Left ventricle myocardium inferior (tissue), 1 donor: Measurements from ENCODE around the gene C14orf93. TPM values are rescaled to one million over a fixed set of nuclear protein-coding genes. Genes with fewer than 3 reads are reported as not detected.
A peak's percentile ranks its signal among the peaks of the same experiment; 100 is the strongest.
"Not testable (repeated sequence)": the region's sequence is repeated elsewhere in the genome, so short reads cannot be mapped to it uniquely, and the experiment has no call there.

ENCODE experiments used
- DNase-seq: peaks from one replicate; pipeline ENCODE4 v3.0.0-alpha.2; 2020
- H3K27ac ChIP-seq: fragments of 200-600 bp; replicated peaks from 2 replicates; pipeline ENCODE4 v1.8.0; 2021
- H3K27me3 ChIP-seq: fragments of 200-600 bp; 2 replicates; pipeline ENCODE4 v1.8.0; 2021; ENCODE audit warnings: low read depth
- H3K36me3 ChIP-seq: fragments of 200-600 bp; 2 replicates; pipeline ENCODE4 v1.8.0; 2021
- H3K4me1 ChIP-seq: fragments of 200-600 bp; 2 replicates; pipeline ENCODE4 v1.8.0; 2021
- H3K4me3 ChIP-seq: fragments of 200-600 bp; 2 replicates; pipeline ENCODE4 v1.8.0; 2021; ENCODE audit warnings: mild to moderate bottlenecking, moderate library complexity
- H3K9me3 ChIP-seq: fragments of 200-600 bp; replicated peaks from 2 replicates; pipeline ENCODE4 v1.8.0; 2021
- intact Hi-C: fragments of 100-400 bp; cut with micrococcal nuclease; formaldehyde crosslinking; loops from one replicate; pipeline ENCODE4 v1.11.0; 2022
- total RNA-seq: library from RNA; stranded (reverse); fragmentation: NEBNext Ultra II Directional; extraction: Animal tissue kit (Norgen Biotek cat#: 25700); gene quantifications from one replicate; pipeline ENCODE4 v1.2.1, GENCODE V29; 2021
- TF ChIP-seq, protein P1 (sequence below): fragments of 200-600 bp; IDR thresholded peaks from 2 replicates; pipeline ENCODE4 v1.8.0; 2021; ENCODE audit warnings: antibody characterized with exemption, mild to moderate bottlenecking, borderline replicate concordance
- donor health status: DM: no; HTN: yes; CAD: no; lungs with severe emphysema.

C14orf93 gene
- total RNA-seq, 1 donor from 2014 or later = 4.9 TPM

DNA sequence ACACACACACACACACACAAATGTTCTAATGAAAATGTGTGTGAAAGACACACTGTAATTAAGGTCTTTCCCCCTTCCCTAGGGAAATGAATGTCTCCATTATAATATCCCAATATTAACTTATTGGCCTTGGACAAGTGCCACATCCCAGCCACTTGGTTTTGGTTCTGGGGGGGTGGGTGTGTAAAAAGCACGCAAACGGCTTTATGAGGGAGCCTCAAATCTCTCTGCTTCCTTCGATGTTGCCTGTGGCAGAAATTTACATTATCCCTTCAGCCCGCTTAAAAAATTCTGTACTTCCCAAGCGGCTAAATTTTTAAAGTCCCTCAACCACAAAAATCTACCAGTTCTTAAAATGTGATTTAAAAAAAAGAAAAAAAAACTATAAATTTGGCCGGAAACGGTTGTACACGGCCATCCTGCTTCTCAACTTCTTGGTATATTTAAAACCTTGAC is 432 bp downstream of the C14orf93 start:
- Histone ChIP-seq H3K4me3 (peak overlapping the region; percentile 67), H3K9me3 (no peaks in the 10 kb centered on the region), H3K27ac (peak overlapping the region; percentile 82), H3K27me3 (no peaks in the 10 kb centered on the region), H3K36me3 (no peaks in the 10 kb centered on the region), H3K4me1 (peaks cover 38% of the 10 kb centered on the region)
- DNase-seq = no peak
- intact Hi-C loops = no loop called here
- TF ChIP-seq, protein P1, sequence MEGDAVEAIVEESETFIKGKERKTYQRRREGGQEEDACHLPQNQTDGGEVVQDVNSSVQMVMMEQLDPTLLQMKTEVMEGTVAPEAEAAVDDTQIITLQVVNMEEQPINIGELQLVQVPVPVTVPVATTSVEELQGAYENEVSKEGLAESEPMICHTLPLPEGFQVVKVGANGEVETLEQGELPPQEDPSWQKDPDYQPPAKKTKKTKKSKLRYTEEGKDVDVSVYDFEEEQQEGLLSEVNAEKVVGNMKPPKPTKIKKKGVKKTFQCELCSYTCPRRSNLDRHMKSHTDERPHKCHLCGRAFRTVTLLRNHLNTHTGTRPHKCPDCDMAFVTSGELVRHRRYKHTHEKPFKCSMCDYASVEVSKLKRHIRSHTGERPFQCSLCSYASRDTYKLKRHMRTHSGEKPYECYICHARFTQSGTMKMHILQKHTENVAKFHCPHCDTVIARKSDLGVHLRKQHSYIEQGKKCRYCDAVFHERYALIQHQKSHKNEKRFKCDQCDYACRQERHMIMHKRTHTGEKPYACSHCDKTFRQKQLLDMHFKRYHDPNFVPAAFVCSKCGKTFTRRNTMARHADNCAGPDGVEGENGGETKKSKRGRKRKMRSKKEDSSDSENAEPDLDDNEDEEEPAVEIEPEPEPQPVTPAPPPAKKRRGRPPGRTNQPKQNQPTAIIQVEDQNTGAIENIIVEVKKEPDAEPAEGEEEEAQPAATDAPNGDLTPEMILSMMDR = no peak

DNA sequence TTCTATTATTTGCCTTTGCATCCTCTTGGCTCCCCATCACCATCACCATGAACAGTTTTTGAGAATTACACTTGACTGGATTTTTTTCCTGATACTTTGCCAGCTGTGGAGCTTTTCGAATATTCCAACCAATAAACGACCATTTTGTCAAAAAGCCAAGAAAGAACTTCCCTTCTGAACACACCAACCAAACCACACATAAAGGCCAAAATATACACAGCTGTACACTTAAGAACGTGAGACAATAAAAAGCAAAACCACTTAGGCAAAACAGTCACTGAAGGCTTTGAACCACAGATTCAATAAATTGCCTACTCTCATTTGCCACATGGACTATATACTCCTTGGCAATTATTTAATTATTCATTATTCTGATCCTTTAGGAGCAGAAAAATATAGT is 1.1 kb downstream of the C14orf93 start:
- no peak for DNase-seq
- TF ChIP-seq, protein P1 = no peak
- peaks cover 38% of the 10 kb centered on the region for H3K4me1 ChIP-seq
- intact Hi-C loops = no loop called here
- H3K27me3 ChIP-seq = no peaks in the 10 kb centered on the region
- H3K4me3 ChIP-seq = no peak overlapping the region
- no peaks in the 10 kb centered on the region for H3K9me3 ChIP-seq
- H3K36me3 ChIP-seq = no peaks in the 10 kb centered on the region
- H3K27ac ChIP-seq = no peak overlapping the region

DNA sequence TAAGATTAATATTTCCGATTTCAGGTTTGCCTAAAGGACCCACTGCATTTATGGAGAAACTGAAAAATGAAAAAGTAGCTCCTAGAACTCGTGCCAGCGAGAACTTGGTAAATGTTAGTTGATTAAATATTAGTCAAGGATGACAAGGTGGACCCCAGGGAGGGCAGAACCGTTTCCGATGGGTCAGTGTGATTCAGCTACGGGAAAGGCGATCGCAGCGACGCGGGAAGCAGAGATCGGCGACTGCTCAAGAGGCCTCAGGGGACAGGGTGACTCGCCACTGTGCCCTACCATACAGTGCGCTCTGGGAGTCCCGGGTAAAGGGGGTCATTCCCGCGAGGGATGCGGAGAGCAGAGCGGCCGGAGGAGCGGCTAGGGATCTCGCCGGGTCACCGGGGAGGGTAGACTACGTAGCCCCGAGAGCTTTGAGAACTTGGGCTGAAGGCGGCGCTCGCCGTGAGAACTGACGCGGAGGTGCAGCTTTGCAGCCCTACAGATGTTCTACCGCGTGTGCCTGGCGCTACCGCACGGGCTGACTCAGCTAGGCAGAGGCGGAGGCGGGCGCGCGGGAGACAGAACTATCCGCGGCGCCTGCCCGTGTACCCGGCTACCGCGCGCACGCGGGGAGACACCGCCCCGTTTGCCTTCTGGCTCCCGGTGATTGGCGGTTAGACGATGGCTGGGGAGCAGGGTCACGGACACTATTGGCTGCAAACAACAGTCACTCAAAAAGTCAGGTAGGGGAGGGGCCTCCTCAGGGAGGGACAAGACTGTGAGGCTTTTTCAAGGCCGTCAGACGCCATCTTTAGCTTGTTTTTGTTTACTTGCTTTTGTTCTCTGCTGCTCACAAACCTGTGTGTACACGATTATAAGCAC is 3.2 kb downstream of the C14orf93 start:
- DNase-seq = peak; percentile 95
- intact Hi-C loops = no loop called here
- no peaks in the 10 kb centered on the region for H3K9me3 ChIP-seq
- H3K36me3 ChIP-seq = no peaks in the 10 kb centered on the region
- peak overlapping the region; percentile 87 for H3K4me3 ChIP-seq
- H3K27ac ChIP-seq = peak overlapping the region; percentile 98
- TF ChIP-seq, protein P1 = peak; percentile 33
- no peaks in the 10 kb centered on the region for H3K27me3 ChIP-seq
- peaks cover 38% of the 10 kb centered on the region for H3K4me1 ChIP-seq

DNA sequence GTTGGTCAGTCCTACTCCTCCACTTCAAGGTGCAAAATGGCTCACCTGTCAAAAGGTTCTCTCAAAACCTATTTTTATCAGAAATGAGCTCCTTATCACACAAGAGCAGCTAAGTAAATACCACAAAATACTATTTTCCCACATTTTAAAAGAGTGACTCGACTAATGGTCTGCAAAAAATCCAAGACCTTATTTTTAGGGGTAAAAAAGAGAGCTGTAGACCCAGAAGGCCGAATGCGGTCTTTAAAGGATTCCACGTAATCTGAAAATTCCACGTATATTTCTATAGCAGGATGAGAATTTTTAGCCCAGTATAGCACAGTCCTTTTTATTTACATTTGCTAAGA is 3.8 kb downstream of the C14orf93 start:
- Histone ChIP-seq H3K36me3 (no peaks in the 10 kb centered on the region), H3K4me3 (peak overlapping the region; percentile 87), H3K27ac (peak overlapping the region; percentile 98), H3K9me3 (no peaks in the 10 kb centered on the region), H3K4me1 (peaks cover 38% of the 10 kb centered on the region), H3K27me3 (no peaks in the 10 kb centered on the region)
- DNase-seq = no peak
- TF ChIP-seq, protein P1 = no peak
- intact Hi-C loops = no loop called here

DNA sequence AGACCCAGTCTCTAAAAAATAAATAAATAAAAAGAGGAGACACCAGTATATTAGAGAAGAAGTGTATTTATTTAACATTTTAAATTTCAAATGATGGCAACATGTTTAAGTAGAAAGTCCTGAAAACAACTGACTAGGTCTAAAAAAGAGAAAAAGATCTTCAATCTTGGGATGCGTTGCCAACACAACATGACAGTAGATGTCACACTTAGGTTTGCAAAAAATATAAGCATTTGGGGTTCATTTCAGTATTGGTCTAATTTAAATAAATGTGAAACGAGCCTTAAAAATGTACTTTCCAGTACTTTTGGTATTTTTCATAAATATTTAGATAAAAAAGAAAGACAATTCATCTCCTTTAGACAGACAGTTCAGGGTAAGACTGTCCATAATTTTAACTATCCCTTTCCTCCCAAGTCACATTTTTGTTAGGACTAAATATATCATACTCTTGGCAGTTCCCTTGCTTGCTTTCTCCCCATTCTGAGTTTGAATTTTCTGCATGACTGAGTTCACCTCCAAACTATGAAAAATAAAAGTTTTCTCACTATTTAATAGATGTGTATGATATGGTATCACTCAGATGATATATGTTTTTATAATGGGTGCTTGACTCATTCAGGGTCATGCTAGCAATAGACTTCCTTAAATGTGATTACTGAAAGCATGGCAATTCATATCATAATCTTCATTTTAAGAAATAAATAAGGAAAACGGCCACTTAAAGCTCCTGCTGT is 4.3 kb downstream of the C14orf93 start:
- TF ChIP-seq, protein P1 = no peak
- H3K4me1 ChIP-seq = peaks cover 38% of the 10 kb centered on the region
- intact Hi-C loops = no loop called here
- peak overlapping the region; percentile 87 for H3K4me3 ChIP-seq
- no peak overlapping the region for H3K27ac ChIP-seq
- H3K36me3 ChIP-seq = no peaks in the 10 kb centered on the region
- no peaks in the 10 kb centered on the region for H3K9me3 ChIP-seq
- H3K27me3 ChIP-seq = no peaks in the 10 kb centered on the region
- DNase-seq = no peak

DNA sequence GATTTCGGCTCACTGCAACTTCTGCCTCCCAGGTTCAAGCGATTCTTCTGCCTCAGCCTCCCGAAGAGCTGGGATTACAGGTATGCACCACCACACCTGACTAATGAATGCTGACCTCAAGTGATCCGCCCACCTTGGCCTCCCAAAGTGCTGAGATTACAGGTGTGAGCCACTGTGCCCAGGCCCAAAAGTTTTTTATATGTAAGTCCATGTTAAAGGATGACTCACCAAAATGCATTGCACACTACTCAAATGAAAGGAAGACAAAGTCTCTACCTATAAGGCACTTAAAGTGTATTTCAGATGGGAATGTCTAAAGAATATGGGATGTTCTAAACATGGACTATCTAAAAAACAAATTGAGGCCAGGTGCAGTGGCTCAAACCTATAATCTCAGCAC is 5.7 kb downstream of the C14orf93 start:
- H3K27ac ChIP-seq, H3K4me3 ChIP-seq, DNase-seq, H3K36me3 ChIP-seq, H3K27me3 ChIP-seq, H3K9me3 ChIP-seq, intact Hi-C loops: not testable (repeated sequence)
- peaks cover 28% of the 10 kb centered on the region for H3K4me1 ChIP-seq
